Uterus (tissue), 2 donors: ENCODE measurements around the gene WWC1.

ENCODE experiments used
- POLR2A ChIP-seq, 2 donors: fragments of 450-650 bp; IDR thresholded peaks; one replicate each; pipeline ENCODE4 v1.6.1; 2016; ENCODE audit warnings: antibody characterized with exemption in 2 of 2, mild to moderate bottlenecking in 1 of 2, moderate library complexity in 1 of 2
- TF ChIP-seq, protein P1 (sequence below), 4 experiments: fragments of 200-600 bp in 2 of 4; fragments of 450-650 bp in 2 of 4; sonication (generic) in 2 of 4; IDR thresholded peaks; one replicate each; pipeline ENCODE4 v1.5.1; 2016 to 2019; ENCODE audit warnings: antibody characterized with exemption in 4 of 4, mild to moderate bottlenecking in 2 of 4, moderate library complexity in 1 of 4

- TF ChIP-seq POLR2A (IDR thresholded peaks at IDR 0.05): no peak
- TF ChIP-seq, protein P1, sequence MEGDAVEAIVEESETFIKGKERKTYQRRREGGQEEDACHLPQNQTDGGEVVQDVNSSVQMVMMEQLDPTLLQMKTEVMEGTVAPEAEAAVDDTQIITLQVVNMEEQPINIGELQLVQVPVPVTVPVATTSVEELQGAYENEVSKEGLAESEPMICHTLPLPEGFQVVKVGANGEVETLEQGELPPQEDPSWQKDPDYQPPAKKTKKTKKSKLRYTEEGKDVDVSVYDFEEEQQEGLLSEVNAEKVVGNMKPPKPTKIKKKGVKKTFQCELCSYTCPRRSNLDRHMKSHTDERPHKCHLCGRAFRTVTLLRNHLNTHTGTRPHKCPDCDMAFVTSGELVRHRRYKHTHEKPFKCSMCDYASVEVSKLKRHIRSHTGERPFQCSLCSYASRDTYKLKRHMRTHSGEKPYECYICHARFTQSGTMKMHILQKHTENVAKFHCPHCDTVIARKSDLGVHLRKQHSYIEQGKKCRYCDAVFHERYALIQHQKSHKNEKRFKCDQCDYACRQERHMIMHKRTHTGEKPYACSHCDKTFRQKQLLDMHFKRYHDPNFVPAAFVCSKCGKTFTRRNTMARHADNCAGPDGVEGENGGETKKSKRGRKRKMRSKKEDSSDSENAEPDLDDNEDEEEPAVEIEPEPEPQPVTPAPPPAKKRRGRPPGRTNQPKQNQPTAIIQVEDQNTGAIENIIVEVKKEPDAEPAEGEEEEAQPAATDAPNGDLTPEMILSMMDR (IDR thresholded peaks at IDR 0.05): no peak
Measured at GRCh38 chr5:168270476-168270875, 21.0 kb upstream of the WWC1 start.
